CD4-positive, alpha-beta T cell treated with Interleukin-12 subunit alpha and Interleukin-12 subunit beta, for 1 hour (primary cell): ENCODE results near the gene OTOS.

Source experiments
- DNase-seq: peaks from one replicate; pipeline ENCODE4 v3.0.0-alpha.2; 2020

The OTOS gene

DNA sequence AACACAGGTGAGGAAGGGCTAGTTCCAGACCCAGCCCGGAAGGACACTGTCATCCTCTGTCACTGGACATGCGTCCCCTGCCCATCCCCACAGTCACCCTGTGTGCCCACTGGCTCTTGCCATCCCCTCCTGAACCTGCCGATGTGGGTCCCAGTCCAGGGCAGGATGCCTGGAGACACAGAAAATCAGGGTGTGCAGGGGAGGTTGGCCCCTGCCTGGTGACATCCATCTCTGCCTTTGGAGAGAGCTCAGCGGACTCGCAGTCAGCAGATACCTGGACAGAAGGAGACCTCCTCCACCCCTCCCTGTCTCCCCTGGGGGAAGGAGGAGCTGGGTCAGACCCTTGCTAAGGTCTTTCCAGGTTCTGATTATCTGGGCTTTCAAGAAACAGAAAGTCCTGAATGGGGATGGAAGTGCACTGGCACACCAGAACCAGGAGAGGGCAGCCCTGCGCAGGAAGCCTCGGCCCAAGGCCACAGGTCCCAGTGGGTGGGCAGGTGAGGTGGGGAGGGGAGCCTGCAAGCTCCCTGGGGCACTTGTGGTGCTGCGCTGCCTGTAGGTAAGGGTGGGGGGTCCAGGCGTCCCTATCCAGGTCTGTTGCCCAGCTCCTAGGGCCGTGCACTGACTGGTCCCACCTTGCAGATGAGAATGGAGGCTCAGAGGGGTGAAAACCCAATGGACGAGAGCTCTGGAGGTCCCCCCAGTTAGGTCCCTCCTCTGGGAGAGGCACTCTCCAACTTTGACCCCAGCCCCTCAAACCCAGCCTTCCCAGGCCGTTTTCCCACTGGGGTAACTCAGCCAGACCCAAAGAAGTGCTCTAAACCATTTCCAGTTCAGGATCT is 9.7 kb upstream of the OTOS start:
- DNase-seq = peak; percentile 33

DNA sequence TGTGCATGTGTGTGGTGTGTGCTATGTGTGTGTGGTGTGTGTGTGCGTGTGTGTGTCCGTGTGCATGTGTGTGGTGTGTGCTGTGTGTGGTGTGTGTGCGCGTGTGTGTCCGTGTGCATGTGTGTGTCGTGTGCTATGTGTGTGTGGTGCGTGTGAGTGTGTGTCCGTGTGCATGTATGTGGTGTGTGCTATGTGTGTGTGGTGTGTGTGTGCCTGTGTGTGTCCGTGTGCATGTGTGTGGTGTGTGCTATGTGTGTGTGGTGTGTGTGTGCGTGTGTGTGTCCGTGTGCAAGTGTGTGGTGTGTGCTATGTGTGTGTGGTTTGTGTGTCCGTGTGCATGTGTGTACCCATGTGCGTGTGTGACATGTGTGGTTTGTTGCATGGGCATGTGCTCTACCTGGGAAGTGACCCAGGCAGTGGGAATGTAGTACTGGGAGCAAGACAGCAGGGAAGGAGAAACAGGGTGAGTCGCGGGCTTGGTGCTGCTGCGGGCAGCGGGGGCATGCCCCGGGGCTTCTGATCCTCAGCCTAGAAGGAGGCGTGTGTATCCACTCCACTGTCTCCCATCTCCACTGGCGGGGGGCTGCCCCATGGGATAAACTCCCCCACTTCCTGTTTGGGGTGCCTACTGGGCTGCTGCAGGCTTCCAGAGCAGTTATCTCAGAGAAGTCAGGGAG is 7.6 kb upstream of the OTOS start:
- DNase-seq = no peak

DNA sequence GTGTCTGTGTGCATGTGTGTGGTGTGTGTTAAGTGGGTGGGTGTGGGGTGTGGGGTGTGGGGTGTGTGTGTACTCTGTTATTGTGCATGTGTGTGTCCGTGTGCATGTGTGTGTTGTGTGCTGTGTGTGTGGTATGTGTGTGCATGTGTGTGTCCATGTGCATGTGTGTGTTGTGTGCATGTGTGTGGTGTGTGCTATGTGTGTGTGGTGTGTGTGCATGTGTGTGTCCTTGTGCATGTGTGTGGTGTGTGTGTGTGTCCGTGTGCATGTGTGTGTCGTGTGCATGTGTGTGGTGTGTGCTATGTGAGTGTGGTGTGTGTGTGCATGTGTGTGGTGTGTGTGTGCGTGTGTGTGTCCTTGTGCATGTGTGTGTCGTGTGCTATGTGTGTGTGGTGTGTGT is 6.9 kb upstream of the OTOS start:
- DNase-seq = no peak

DNA sequence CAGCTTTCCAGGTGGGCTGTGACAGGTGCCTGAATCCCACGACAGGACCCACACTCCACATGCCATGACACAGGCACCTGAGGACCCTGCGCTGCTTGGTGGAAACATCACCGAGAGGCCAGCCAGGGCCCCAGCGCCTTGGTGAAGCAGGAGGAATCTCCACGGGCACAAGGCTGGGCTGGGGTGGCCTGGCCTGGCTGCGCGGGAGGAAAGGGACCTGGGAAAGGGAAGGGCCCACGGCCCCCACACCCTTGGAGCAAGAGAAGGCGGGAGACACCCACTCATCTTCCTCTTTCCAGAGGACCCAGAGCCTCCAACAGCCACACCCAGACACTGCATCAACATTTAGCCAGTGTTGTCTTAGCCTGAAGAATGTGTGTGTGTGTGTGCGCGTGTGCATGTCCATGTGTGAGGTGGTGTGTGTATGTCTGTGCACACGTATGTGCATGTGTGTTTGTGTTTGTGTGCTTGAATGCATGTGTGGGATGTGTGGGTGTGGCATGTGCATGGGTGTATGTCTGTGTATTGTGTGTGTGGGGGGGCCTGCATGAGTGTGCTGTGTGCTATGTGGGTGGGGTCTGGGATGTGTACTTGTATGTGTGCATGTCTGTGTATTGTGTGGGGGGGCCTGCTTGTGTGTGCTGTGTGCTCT is 6.3 kb upstream of the OTOS start:
- DNase-seq = no peak

DNA sequence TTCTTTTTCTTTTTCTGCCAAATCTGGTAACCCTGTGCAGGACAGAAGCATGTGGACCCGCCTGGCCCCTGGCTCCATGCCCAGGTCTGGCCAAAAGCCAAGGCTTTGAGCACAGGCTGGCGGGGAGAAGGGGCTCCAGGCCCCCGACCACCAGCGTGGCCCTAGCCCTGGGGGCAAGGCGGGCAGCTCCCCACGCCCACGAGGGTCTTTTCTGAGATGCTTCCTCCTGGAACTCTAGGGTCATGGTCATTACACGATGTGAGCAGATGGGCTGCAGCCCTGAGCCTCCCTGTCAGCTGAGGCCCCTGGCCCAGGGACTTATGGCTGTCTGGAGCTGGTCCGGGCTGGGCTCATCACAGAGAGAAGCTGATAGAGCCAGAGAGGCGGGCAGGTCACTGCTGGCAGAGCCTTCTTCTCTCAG is 5.7 kb upstream of the OTOS start:
- no peak for DNase-seq

DNA sequence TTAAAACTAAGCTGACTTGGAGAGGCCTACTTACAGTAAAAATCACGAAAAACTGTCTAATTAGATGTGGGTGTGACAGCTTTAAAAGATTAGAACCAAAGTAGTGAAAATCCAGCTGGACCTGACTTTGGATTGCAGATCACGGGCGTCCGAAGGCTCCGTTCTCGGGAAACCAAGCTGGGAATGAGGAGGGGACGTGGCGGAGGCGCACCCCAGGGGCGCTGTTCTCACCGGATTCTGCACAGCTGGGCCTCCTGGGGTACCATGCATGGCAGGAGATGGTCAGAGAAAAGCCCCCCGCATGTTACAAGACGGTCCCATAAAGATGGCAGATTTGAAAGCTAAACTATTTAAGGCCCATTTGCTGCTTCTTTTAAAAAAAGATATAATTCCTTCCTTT is 5.0 kb upstream of the OTOS start:
- DNase-seq = no peak

DNA sequence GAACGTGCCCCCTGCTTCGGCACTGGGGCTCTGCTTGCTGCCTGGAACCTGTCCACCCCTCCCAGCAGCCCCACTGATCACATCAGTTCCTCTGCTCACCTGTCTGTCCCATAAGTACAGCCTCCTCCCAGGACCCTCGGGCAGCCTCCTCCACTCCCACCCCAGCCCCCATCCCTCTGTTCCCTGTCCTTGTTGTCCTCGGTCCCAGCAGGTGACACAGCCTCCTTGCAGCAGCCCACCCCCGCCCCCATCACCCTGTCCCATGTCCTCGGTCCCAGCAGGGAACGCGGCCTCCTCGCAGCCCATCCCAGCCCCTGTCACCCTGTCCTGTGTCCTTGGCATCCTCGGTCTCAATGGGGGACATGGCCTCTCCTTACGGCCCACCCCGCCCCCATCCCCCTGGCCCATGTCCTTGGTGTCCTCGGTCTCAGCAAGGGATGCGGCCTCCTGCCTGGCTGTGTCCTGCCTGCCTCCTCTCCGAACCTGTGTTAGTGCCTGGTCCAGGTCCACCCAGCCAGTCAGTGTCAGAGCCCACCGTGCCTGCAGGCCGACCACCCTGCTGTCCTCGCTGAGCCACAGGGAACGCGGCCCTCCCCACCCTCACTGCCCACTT is 4.3 kb upstream of the OTOS start:
- DNase-seq = no peak

DNA sequence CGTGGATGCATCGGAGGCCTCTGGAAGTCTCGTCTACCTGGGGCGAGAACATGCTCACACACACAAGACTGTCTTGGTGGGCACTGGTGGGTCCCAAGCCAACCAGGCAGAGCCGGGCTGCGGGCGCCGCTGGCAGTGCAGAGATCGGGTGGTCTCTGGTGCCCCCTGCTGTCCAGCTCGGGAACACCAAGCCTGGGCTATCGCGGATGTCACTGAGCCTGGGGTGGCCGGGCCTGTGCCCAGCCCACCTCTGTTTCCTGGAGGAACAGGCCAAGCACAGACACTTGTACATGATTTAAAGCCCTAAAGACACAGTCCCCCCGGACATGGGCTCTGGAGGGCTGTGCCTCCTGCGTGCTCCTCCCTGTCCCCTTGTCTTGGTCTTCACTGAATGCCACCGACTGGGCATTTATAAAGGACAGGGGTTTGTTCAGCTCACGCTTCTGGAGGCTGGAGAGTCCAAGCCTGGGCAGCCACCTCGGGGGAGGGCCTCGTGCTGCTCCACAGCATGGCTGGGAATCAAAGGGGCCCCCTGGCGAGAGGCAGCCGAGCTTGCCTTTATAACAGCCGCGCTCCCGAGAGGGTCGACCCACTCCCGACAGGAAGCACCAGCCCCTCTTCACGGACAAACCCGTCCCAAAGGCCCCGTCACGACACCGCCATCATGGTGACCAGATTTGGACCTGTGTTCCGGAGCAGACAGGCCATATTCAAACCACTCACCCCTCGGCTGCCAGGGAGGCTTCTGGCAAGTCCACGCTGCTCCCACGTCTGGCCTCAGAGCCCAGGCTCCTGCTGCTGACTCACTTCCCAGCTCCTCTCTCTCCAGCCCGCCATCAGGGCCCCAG is 3.6 kb upstream of the OTOS start:
- DNase-seq = peak; percentile 79

DNA sequence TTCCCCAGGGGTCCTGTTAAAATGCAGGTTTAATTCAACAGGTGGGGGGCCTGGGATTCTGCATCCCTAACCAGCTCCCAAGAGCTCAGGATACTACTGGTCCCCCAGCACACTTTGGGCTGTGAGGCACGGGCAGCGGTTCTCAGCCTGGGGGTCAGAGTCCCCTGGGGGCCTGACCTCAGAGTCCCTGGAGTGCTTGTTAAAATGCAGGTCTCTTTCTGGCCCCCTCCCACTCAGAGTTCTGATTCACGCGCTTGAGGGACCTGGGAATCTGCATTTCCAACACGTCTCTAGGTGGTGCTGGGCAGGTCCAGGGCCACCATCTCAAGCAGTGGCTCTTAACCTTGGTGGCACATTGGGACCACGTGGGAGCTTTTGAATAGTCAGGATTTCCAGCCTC is 2.8 kb upstream of the OTOS start:
- DNase-seq = no peak

DNA sequence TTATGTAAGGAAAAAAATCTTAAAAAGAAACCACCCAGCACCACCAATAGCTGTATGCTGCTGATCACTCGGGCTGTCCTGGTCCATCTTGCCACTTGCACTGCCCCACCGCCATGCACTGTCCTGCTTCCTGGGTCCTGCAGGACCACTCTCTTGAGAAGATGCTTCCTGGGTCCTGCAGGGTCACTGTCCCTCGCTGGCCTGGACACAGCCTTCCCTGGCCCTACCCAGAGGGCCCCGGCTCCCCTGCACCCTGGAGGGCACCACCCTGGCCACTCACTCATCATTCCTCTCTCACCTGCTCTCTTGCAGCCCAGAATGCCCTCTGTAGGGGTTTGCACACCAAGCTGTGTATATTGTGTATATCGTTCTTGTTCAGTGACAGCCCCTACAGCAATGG is 2.4 kb upstream of the OTOS start:
- no peak for DNase-seq

DNA sequence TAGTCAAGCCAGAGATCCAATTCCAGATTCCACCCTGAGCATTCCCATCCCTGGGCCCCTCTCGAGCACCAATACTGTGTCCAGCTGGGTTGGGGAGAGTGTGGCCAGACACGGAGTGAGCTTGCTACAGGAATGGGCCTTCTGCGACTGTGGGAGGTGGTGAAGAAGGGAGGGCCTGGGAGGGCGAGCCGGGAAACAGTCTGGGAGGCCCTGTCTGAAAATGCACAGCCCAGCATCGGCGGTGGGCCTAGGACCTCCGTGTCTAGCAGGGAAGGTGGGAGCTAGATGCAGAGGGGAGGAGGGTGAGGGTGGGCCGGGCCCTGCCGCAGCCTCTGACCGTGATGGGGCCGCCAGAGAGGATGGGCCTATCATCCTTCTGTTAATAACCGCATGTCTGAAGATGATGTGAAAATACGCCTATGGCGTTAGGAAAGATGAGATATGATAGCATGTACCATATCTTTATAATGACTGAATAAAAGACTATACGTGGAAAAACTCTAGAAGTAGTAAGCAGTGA is 1.9 kb upstream of the OTOS start:
- DNase-seq = no peak

DNA sequence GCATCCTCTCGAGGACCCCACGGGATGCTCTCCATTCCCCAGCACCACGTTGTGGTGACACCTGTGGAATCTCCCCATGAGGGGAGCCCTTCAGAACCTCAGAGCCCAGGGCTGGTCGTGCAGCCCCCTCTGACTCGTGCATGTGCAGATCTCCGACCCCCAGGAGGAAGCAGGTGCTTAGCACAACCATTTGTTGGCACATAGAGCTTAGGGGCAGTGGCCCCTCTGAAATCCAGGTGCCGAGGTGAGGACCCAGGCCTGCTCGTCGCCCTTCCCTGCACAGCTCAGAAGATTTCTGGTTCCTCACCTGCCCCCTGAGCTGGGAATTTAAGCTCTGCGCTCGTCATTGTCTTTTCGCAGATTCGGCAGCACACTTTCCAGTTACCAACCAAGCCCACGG is 1.3 kb upstream of the OTOS start:
- DNase-seq = no peak

DNA sequence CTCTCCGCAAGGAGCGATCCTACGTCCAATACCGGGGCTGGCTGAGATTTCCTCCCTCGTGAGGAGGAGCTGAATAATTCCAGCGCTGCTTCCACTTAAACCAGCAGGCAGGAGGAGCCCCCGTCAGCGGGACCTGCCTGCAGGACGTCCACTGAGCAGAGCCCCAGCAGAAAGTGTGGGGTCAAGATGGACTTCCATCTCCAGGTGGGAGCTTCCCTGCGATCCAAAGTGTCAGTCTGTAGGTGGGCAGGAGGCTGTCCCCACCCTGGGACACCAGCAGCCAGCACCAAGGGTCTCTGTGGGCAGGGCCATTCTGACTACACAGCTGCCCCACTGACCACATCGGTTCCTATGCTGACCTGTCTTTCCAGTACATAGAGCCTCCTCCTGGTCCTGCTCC is 462 bp upstream of the OTOS start:
- DNase-seq = no peak

DNA sequence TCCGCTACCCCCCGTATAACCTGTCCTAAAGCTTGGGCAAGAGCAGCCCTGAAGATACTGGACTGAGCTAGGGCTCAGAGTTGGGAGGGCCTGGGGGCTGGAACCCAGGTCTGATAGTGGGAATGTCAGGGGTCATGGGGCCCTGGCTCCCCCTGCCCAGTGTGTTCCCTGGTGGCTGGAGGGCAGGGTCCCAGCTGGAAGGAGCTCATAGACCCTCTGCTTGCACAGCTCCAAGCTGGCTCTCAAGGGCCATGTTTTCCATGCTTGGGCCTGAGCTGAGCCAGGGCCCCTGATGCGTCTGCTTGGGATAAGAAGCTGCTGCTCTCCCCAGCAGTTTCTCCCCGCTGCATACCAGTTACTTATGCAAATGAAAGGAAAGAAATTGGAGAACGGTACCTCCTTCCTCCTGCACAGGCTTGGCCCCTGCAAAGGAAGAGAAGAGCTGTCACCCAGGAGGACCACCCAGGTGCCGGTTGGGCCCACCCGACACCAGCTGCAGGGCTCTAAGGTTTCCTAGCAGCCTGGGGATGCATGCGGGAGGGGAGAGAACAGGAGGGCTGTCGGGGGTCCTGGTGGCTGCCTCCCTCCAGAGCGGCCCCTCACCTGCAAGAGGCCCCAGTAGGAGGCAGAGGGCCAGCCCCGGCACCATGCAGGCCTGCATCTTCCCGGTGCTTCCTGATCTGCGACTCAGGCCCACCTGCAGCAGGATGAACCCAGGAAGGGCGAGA is 628 bp downstream of the OTOS start:
- DNase-seq = no peak

DNA sequence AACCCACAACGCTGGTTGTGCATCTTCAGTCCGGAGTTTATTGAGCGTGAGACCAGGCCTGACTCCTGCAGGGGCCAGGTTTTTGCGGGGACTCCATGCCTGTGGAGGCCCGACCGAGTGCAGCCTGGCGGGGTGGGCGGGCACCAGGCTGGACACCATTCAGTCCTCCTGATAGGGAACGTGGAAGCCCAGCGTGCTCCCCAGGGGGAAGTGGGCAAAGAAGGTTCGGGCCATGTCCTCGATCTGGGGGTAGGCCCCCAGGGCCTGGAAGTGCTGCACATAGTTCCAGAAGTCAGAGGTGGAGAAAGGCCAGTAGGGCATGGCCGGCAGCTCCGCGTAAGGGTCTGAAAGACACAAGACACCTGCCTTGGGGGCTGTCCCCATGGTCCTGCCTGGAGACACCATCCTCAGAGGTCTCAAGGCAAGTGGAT is 1.4 kb downstream of the OTOS start:
- DNase-seq = no peak

DNA sequence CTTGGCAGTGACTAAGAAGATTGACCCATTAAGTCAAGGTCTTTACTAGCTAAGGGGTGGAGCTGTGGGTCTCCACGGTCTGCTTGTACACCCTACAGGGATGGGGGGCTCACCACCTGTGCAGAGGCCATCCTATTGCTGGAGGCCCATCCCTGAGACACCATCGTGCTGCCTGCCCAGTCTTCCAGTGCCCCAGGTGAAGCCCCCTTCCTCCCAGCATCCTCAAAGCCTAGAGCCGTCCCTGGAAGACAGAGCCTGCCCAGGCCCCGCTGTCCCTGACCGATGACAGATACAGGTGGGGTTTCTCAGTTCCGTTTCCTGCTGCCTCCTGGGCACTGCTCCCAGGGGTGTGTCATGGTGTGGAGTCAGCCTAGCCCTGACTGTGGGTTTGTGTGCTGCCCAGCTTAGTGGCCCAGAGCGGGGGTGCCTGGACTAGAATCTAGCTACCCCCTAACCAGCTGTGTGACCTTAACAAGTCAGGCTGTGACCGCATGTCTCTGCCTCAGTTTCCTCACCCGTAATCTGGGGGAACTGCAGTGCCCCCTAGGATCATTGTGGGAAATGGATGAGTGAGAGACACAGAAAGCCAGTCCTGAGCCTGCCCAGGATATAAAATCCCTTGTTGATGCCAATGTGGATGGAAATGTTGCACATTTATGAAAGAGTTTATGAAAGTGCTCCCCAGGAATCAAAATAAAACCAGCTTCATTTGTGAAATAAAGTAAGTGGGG is 2.0 kb downstream of the OTOS start:
- DNase-seq = no peak

DNA sequence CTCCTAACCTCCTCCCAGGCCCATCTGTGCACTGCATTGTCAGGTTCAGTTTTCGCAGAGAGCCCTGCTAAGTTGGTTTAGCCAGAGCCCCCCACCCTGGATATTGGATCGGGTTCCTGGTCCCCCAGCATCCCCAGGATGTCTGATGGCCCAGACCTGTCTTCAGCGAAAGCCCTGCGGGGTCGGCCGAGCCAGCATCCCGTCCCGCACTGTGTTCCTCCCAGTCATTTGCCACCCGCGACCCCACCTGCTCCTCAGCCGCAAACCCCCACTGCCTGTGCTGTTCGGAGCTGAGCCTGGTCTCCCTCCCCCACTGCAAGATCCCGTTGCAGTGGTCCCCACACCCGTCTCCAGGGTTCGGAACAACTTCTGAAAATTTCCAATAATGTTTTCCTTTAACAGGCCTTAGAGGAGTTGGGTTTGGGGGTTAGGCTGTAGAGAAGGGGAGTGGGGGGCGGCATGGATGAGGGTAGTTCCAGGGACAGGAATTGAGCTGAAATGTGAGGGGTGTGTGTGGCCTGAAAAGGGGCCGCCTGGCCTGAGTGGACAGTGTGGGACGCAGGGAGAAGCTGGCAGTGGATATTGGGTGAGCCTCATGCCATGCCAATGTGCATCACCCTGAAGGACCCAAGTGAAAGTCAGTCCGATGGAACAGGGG is 2.7 kb downstream of the OTOS start:
- no peak for DNase-seq

DNA sequence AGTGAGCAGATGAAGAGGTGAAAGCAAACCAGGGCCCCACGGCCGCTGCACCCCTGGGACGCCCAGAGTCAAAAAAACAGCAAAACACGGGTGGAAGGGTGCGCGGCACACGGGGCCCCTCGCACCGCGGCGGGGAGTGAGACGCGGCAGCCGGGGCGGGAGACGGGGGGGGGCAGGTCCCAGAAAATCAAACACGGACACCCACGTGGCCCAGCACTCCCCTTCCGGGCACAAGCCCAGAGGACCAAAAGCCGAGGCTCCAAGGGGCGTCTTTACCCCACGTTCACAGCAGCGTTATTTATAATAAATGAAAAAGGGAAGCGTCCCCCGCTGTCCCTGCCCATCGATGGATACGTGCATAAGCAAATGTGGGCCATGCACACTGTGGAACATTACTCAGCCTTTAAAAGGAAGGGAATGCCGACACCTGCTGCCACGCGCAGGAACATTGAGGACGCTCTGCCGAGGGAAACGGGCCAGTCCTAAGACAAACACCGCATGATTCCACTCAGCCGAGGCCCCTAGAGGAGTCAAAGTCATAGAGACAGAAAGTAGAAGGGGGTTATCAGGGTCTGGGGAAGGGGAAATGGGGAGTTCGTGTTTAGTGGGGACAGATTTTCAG is 3.7 kb downstream of the OTOS start:
- peak; percentile 32 for DNase-seq

DNA sequence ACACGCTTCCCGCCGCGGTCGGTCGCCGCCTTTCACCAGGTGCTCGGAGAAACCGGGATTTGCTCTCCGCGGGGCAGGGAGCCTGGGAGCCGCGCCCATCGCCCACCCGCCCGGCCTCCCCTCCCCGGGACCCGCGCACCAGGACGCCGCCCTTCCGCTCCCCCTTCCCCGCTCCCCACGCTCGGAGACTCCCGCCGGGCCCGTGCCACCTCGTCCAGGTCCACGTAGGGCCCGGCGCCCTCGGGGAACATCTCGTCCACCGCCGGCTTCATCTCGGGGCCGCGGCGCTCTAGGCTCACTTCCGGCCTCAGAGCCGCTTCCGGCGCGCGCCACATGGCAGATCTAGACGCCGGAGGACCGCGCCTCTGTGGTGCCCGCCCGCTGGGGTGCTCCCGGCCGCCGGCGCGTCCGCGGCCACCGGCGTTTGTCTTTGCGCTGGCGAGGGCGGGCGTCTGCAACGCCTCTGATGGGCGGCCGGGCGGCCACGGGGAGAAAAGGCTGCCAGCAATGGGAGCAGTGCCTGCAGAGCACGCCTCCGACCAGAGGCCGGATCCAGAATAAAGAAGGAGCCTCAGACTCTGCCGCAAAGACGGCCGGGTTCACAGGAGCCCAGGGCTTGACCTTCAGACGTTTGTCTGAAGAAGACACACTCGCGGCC is 4.3 kb downstream of the OTOS start, which contains the start of gene COPS9:
COPS9 (minus strand) TSS at position 293 of the 658 bp plus-strand sequence; CDS start at position 272, 21 bp downstream.
- peak; percentile 91 for DNase-seq
